Right hindlimb (tissue), 1 donor: ENCODE data around the gene NDFIP1.

Experiments used
- DNase-seq: peaks from one replicate; pipeline ENCODE4 v3.0.0-alpha.2; 2018

NDFIP1 gene

DNA sequence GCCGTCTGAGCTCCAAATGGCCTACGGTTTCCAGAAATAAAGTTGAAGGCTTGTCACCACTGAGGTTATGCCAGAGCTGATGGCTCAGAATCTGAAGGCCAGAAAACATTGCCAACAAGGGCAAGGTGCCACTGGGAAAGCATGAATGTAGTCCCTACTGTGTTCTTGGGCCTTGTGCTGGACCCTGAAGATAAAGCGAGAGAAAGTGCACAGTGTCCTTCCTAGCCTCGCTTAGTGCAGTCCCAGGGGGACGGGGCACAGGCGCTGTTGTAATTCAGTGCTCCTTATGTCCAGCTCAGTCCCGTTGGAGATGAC, 84.5 kb downstream of the NDFIP1 start:
- DNase-seq = no peak

DNA sequence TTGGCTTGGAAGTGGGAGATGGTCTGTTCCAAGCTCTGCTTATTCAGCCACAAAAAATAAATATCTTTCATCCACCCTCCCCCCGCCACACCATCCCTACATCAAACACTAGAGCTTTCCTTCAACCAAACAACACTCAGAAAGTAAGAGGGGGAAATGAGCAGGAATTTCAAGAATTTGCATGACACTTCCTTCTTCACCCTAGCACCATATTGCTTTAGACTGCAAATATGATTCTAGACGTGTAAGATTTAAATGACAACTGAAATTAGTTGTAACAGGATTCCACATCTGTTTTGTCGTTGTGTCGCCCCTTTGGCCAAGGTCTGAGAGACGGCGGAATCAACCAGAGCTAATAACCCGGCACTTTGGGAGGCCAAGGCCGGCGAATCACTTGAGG, 88.5 kb downstream of the NDFIP1 start:
- DNase-seq = no peak

DNA sequence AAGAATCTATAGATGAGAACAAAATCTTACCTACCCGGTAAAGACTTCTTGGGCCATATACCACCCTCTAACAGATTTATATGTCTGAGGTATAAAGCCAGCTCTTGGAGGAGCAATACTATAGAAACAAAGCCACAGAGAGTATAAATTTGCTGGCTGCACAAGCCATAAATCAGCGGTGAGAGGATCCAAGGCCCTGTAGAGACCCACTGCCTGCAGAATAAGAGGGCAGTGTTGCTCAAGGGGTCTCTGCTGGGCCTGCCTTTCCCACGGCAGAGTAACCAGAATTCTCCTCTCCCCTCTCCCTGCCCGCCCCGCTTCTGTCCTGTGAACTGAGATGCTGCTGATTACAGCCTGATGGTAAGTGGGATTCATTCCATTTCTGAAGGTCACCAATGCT, 89.2 kb downstream of the NDFIP1 start:
- DNase-seq = no peak

DNA sequence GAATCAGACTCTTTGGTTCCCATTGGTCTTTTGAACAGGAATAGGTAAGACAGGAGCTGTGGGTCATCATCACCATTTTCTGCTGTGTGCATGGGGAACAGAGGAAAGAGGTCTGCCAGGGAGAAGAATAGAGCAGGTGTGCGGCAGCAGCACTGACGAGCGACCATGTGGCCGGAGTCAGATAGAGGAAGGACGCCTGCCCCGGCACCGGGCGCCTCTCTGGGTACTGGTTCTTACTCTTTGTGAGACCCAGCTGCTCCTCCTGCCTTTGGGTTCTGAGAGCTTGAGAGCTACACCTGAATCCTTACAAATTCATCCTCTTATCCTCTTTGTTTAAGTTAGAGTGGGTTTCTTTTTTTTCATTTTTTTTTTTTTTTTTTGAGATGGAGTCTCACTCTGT, 90.8 kb downstream of the NDFIP1 start:
- DNase-seq = no peak

DNA sequence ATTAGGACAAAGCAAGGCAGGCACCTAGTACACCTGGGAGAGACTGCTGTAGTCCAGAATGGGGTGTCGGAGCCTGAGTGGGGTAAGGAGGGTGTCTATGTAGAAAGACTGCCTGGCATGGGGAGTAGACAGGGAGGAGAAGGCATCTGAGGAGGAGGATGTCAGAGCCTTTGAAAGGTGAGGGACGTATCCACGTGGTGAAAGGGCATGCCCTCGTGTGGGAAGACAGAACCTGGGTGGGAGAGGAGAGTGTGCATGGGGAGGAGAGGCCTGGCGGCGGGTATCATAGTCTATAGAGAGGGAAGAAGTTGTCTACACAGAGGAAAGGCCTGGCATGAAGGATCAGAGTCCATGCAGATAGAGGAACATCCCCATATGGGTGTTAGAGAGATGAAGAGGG, 91.8 kb downstream of the NDFIP1 start:
- no peak for DNase-seq

DNA sequence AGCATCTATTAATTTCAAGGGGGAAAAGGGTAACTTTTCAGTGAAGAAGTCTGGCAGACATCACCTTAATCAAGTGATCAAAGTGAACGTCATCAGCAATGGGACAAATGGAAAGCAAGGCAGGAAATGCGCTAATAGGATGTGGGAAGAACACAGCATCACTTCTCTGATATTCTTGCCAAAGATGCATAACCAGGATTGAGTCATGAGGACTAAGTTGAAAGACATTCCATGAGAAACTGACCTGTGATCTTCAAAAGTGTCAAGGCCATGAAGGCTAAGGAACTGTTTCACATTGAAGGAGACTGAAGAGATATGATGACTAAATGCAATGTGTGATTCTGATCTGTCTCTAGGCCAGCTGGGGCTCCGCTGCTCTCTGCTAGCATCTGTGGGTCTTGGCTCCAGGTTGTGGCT, 92.9 kb downstream of the NDFIP1 start:
- DNase-seq = no peak

DNA sequence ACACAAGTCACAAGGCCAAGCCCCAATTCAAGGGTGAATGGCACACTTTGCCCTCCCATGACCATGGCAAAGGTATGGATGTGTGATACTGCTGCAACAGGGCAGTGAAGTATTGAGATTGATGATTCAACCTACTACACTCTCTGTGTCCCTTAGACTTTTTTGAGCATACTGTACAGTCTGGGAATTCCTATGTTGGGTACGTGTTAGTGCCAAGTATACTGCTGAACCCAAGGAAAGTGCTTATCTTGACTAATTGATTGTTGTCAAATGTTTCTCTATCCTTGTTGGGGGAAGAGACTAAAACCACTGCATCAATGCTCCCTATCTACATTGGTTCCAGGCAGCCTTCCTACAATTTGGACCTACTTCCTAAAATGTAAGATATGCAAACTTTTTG, 93.7 kb downstream of the NDFIP1 start:
- DNase-seq = no peak
